SK-N-MC (cell line): ENCODE results near the gene MTUS2.

Experiments used
- EZH2 ChIP-seq: fragments of 200-600 bp; sonication (generic); IDR thresholded peaks from one replicate; pipeline ENCODE4 v1.6.1; 2017; ENCODE audit warnings: antibody characterized with exemption
- FOXP2 ChIP-seq: optimal IDR thresholded peaks from 2 replicates; pipeline ENCODE3; 2011; ENCODE audit warnings: mild to moderate bottlenecking, moderate library complexity; ENCODE audit not compliant: insufficient read depth; ENCODE audit errors: extremely low read length, control extremely low read depth

DNA sequence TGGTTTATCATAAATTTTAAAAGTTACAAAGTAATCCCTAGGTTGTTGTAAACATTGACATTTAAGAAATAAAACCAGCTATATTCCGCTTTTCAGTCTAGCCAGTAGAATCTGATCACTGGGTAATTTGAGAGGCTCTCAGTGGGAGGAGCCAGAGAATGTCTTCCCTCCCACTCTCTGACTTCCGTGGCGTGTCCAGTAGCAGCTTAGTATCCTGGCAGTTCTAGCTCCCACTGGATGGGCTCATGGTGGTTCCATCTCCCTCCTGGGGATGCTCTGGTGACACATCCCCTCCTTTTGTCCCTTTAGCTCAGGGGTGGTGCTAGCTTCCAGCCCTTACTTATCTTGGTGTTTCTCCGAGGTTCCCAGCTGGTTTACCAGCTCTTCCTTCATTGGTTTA, 34.5 kb downstream of the MTUS2 start:
- TF ChIP-seq EZH2 = no peak
- no peak for TF ChIP-seq FOXP2
